ENCODE measurements around the gene TBC1D7.

TBC1D7 gene

DNA sequence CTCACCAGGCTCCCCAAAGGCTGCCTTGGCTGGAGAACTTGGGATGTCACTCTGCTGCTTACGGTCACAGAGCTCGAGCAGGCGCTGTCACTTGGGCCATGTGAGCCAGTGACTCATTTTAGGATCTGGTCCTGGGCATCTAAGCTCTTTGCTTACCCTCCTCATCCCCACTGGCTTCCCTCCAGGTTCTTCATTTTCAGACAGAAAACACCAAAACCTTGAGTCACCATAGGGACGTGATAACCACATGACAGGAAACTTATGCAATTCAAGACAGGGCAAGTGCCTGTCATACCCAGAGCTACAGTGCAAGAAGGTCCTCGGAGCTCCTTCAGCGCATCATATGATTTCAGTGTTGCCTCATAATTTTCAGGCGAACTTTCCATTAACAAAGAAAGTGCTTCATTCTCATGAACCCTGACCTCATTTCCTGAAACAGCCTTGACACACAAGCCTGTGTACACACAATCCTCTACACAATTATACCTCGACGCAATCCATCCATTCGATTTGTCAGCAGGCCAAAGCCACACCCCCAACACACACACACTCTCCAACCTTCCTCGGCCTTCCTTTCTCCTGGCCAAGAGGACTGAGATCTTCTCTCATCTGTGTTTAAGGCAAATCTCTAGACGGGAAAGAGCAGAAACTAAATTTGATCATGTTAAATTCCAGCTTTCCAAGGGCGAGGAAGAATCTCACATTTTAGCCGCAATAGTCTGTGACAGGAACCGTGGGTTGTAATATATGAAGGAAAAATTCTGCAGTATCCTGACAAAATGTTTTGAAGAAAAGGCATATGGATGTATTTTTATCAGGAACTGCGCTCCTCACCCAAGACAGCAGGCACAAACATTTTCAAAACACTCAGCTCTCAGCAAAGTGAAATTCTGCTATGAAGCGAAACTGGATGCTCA lies 25.3 kb downstream of the TBC1D7 start:
- peaks cover 11% of the 10 kb centered on the region; the same call in 1 of the 2 replicates for H4K20me1 ChIP-seq (ENCODE audit: low read depth, low read length)
- H3K9me2 ChIP-seq (replicated peaks; ENCODE audit: insufficient read depth, low read length) = no peaks in the 10 kb centered on the region
- no peak overlapping the region for H3K4me3 ChIP-seq (ENCODE audit: insufficient read depth, low read length, poor library complexity, severe bottlenecking)
- peaks cover 31% of the 10 kb centered on the region for H3F3A ChIP-seq (ENCODE audit: insufficient read depth)
- no peak overlapping the region for H2AFZ ChIP-seq (ENCODE audit: low read depth, low read length, severe bottlenecking)
- no peak for TF ChIP-seq EZH2phosphoT487 (conservative IDR thresholded peaks at IDR 0.05; ENCODE audit: low read length)
- TF ChIP-seq, protein P1, sequence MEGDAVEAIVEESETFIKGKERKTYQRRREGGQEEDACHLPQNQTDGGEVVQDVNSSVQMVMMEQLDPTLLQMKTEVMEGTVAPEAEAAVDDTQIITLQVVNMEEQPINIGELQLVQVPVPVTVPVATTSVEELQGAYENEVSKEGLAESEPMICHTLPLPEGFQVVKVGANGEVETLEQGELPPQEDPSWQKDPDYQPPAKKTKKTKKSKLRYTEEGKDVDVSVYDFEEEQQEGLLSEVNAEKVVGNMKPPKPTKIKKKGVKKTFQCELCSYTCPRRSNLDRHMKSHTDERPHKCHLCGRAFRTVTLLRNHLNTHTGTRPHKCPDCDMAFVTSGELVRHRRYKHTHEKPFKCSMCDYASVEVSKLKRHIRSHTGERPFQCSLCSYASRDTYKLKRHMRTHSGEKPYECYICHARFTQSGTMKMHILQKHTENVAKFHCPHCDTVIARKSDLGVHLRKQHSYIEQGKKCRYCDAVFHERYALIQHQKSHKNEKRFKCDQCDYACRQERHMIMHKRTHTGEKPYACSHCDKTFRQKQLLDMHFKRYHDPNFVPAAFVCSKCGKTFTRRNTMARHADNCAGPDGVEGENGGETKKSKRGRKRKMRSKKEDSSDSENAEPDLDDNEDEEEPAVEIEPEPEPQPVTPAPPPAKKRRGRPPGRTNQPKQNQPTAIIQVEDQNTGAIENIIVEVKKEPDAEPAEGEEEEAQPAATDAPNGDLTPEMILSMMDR (IDR thresholded peaks at IDR 0.05; ENCODE audit: insufficient read depth, low read length, poor library complexity, severe bottlenecking) = no peak
- H3K27me3 ChIP-seq (ENCODE audit: low read length) = no peaks in the 10 kb centered on the region
- no peak overlapping the region for H3K9ac ChIP-seq (ENCODE audit: low read length)
- H3K79me2 ChIP-seq (ENCODE audit: insufficient read depth, low read length) = no peaks in the 10 kb centered on the region
- no peaks in the 10 kb centered on the region for H3K9me3 ChIP-seq (ENCODE audit: insufficient read depth, low read length)
- peak overlapping the region; percentile 32 for H3K4me2 ChIP-seq (ENCODE audit: low read depth, low read length, poor library complexity, severe bottlenecking)
- no peak overlapping the region for H3K27ac ChIP-seq (ENCODE audit: low read depth, low read length)
- peaks cover 14% of the 10 kb centered on the region for H3K36me3 ChIP-seq (ENCODE audit: low read length)

DNA sequence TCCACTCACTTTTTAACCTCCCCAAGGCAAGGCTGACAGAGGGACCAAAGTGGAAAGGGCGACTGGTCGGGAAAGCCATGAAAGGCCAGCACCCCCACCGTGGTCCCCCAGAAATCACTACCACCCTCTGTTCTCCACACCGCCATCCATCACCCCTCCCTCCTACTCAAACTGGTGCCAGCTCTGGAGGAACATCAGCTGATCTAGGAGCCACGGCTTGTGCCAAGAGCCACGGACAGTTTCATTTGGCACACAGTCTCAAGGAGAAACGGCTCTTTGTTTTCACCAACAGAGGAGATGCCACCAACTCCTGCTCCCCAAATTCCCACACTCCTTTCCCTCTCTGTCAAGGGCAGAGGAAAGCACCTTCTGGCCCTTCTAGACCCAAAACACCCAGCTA lies 26.0 kb downstream of the TBC1D7 start:
- Histone ChIP-seq H2AFZ (ENCODE audit: low read depth, low read length, severe bottlenecking) (no peak overlapping the region), H3K4me3 (ENCODE audit: insufficient read depth, low read length, poor library complexity, severe bottlenecking) (no peak overlapping the region), H3K36me3 (ENCODE audit: low read length) (peaks cover 14% of the 10 kb centered on the region), H3K9me2 (replicated peaks; ENCODE audit: insufficient read depth, low read length) (no peaks in the 10 kb centered on the region), H3K9ac (ENCODE audit: low read length) (no peak overlapping the region), H3K9me3 (ENCODE audit: insufficient read depth, low read length) (no peaks in the 10 kb centered on the region), H3K27me3 (ENCODE audit: low read length) (no peaks in the 10 kb centered on the region), H3K79me2 (ENCODE audit: insufficient read depth, low read length) (no peaks in the 10 kb centered on the region), H3K4me2 (ENCODE audit: low read depth, low read length, poor library complexity, severe bottlenecking) (no peak overlapping the region), H3K27ac (ENCODE audit: low read depth, low read length) (no peak overlapping the region), H4K20me1 (ENCODE audit: low read depth, low read length) (peaks cover 11% of the 10 kb centered on the region; the same call in 1 of the 2 replicates), H3F3A (ENCODE audit: insufficient read depth) (peaks cover 31% of the 10 kb centered on the region)
- TF ChIP-seq, protein P1 (IDR thresholded peaks at IDR 0.05; ENCODE audit: insufficient read depth, low read length, poor library complexity, severe bottlenecking) = no peak

DNA sequence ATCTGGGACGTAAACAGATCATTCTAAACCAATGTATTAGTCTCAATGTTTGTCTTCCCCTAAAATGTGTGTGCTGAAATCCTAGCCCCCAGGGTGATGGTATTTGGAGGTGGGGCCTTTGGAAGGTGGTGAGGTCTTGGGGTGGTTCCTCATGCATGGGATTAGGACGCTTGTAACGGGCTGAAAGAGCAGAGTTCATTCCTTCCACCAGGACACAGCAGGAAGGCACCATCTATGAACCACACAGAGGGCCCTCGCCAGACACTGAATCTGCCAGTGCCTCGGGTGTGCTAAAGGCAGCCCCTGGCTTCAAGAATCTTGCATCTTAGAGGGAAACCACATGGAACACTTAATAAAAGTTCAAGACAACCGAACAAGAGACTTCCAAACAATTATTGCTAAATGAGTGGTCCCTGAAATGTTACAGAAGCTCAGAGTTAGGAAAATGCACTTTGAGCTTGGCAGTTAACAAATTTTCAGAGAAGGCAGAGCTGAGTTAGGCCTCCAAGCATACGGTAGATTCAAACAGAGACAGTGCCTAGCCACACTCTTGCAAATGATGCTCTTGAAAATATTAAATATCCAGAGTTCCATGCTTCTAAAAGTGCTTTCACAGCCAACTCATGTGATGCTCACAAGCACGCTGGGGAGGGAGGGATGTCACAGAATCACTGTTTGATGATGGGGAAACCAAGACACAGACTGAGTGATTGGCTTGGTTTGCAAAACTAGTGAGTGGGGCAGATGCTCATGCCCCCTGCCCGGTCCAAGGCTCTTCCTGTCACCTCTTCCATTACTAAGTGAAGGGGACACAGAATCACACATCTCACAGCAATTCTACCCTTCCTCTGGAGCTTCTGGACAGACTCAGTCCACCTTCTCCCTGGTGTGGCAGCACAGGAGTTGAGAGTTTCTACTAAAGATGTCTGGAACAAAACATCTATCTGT lies 27.4 kb downstream of the TBC1D7 start:
- H3F3A ChIP-seq (ENCODE audit: insufficient read depth) = peaks cover 27% of the 10 kb centered on the region
- peaks cover 5% of the 10 kb centered on the region for H3K36me3 ChIP-seq (ENCODE audit: low read length)
- H3K9ac ChIP-seq (ENCODE audit: low read length) = no peak overlapping the region
- no peaks in the 10 kb centered on the region for H3K9me3 ChIP-seq (ENCODE audit: insufficient read depth, low read length)
- no peak overlapping the region for H3K27ac ChIP-seq (ENCODE audit: low read depth, low read length)
- no peaks in the 10 kb centered on the region for H3K9me2 ChIP-seq (replicated peaks; ENCODE audit: insufficient read depth, low read length)
- no peak for TF ChIP-seq EZH2phosphoT487 (conservative IDR thresholded peaks at IDR 0.05; ENCODE audit: low read length)
- TF ChIP-seq, protein P1 (IDR thresholded peaks at IDR 0.05; ENCODE audit: insufficient read depth, low read length, poor library complexity, severe bottlenecking) = no peak
- no peak overlapping the region for H3K4me3 ChIP-seq (ENCODE audit: insufficient read depth, low read length, poor library complexity, severe bottlenecking)
- H3K27me3 ChIP-seq (ENCODE audit: low read length) = no peaks in the 10 kb centered on the region
- peaks cover 11% of the 10 kb centered on the region; the same call in 1 of the 2 replicates for H4K20me1 ChIP-seq (ENCODE audit: low read depth, low read length)
- H3K79me2 ChIP-seq (ENCODE audit: insufficient read depth, low read length) = no peaks in the 10 kb centered on the region
- H3K4me2 ChIP-seq (ENCODE audit: low read depth, low read length, poor library complexity, severe bottlenecking) = no peak overlapping the region
- no peak overlapping the region for H2AFZ ChIP-seq (ENCODE audit: low read depth, low read length, severe bottlenecking)

All from SU-DHL-6 (cell line).